ENCODE data around the gene HMGB4.

Gene HMGB4

GRCh38 chr1:33863779-33864178, at the start of gene HMGB4:
Gene HMGB4 (plus strand): TSS chr1:33864079. CDS start chr1:33864192, 113 bp downstream.
- DNase-seq, result no peak

GRCh38 chr1:33814166-33814565, 49.7 kb upstream of the HMGB4 start:
- DNase-seq, result no peak

GRCh38 chr1:33815061-33815460, 48.8 kb upstream of the HMGB4 start:
- no peak for DNase-seq

- no peak for DNase-seq
These were observed 45.8 kb upstream of the HMGB4 start for GRCh38 chr1:33818071-33818470.

- DNase-seq, result no peak
These were observed 44.5 kb upstream of the HMGB4 start for GRCh38 chr1:33819290-33819912.

- no peak for DNase-seq
These were observed 44.0 kb upstream of the HMGB4 start for GRCh38 chr1:33819913-33820311.

GRCh38 chr1:33820804-33821203, 43.1 kb upstream of the HMGB4 start:
- DNase-seq, result no peak

- DNase-seq, result no peak
These were observed 42.6 kb upstream of the HMGB4 start for GRCh38 chr1:33821291-33821690.

- DNase-seq, result no peak
These were observed 41.5 kb upstream of the HMGB4 start for GRCh38 chr1:33822396-33822795.

GRCh38 chr1:33823401-33823800, 40.5 kb upstream of the HMGB4 start:
- DNase-seq, result no peak

- DNase-seq, result no peak
These were observed 40.0 kb upstream of the HMGB4 start for GRCh38 chr1:33823830-33824229.

- DNase-seq, result no peak
These were observed 39.6 kb upstream of the HMGB4 start for GRCh38 chr1:33824321-33824720.

GRCh38 chr1:33824971-33825370, 38.9 kb upstream of the HMGB4 start:
- DNase-seq, result no peak

- DNase-seq, result no peak
These were observed 38.4 kb upstream of the HMGB4 start for GRCh38 chr1:33825506-33825905.

- no peak for DNase-seq
These were observed 37.6 kb upstream of the HMGB4 start for GRCh38 chr1:33826311-33826710.

GRCh38 chr1:33826711-33827110, 37.2 kb upstream of the HMGB4 start:
- no peak for DNase-seq

GRCh38 chr1:33828059-33828458, 35.8 kb upstream of the HMGB4 start:
- no peak for DNase-seq

- no peak for DNase-seq
These were observed 35.2 kb upstream of the HMGB4 start for GRCh38 chr1:33828654-33829053.

- DNase-seq, result no peak
These were observed 27.0 kb upstream of the HMGB4 start for GRCh38 chr1:33836911-33837310.

- no peak for DNase-seq
These were observed 26.2 kb upstream of the HMGB4 start for GRCh38 chr1:33837635-33838034.

GRCh38 chr1:33841494-33841893, 22.4 kb upstream of the HMGB4 start:
- DNase-seq, result no peak

- no peak for DNase-seq
These were observed 21.5 kb upstream of the HMGB4 start for GRCh38 chr1:33842348-33842747.

GRCh38 chr1:33844166-33844565, 19.7 kb upstream of the HMGB4 start:
- DNase-seq, result no peak

- DNase-seq, result no peak
These were observed 17.0 kb upstream of the HMGB4 start for GRCh38 chr1:33846861-33847260.

- DNase-seq, result no peak
These were observed 15.5 kb upstream of the HMGB4 start for GRCh38 chr1:33848205-33848937.

Measured in NCI-H748 treated with DMSO at 0.1 percent for 48 hours (cell line).